MM.1S (cell line): ENCODE data around the gene AGPAT3.

ENCODE experiments used
- CTCF ChIP-seq: fragments of 300-600 bp; sonication (generic); IDR thresholded peaks from 2 replicates; pipeline ENCODE4 v1.5.1; 2016; ENCODE audit warnings: antibody characterized with exemption, low read length, mixed read lengths
- EZH2 ChIP-seq: fragments of 300-600 bp; sonication (generic); optimal IDR thresholded peaks from 2 replicates; pipeline ENCODE3; 2017; ENCODE audit warnings: low read depth, mild to moderate bottlenecking, antibody characterized with exemption, low read length, mixed read lengths

GRCh38 chr21:43916076-43916475 lies 51.1 kb downstream of the AGPAT3 start:
- TF ChIP-seq CTCF (no peak), EZH2 (no peak)
